Motor neuron (in vitro differentiated cells): Measurements from ENCODE around the gene NUP85. TPM values are rescaled to one million over a fixed set of nuclear protein-coding genes. Genes with fewer than 3 reads are reported as not detected.
"Not testable (repeated sequence)": the region's sequence is repeated elsewhere in the genome, so short reads cannot be mapped to it uniquely, and the experiment has no call there.

ENCODE experiments used
- ATAC-seq, 8 experiments: fragments of 200-7000 bp; cut with Tn5 transposase; replicated peaks in 6 of 8; 2 replicates each; pipeline ENCODE4 v1.8.0; 2021; ENCODE audit warnings: mild to moderate bottlenecking in 8 of 8, moderate library complexity in 8 of 8
- H3K27ac ChIP-seq, 2 donors: fragments of 250-450 bp; sonication (Bioruptor Pico); 2 replicates each; pipeline ENCODE4 v1.9.0; 2021; ENCODE audit warnings: antibody characterized with exemption in 2 of 2, mild to moderate bottlenecking in 2 of 2, moderate library complexity in 1 of 2
- H3K4me1 ChIP-seq, 2 donors: fragments of 250-450 bp; sonication (Bioruptor Pico); replicated peaks in 1 of 2; 2 replicates each; pipeline ENCODE4 v1.6.1; 2021; ENCODE audit warnings: antibody characterized with exemption in 2 of 2, mild to moderate bottlenecking in 2 of 2, moderate library complexity in 1 of 2
- H3K4me3 ChIP-seq, 5 donors: fragments of 250-450 bp; sonication (Bioruptor Pico); 2 replicates each; pipeline ENCODE4 v1.9.0; 2021; ENCODE audit warnings: antibody characterized with exemption in 5 of 5, mild to moderate bottlenecking in 5 of 5, moderate library complexity in 4 of 5
- WGBS, 10 experiments: fragments of 450-650 bp; shearing (Covaris generic); methylation state at CpG; one replicate each; pipeline ENCODE4 v1.0.0; 2022; 5-methylcytosine and 5-hydroxymethylcytosine counted together
- in situ Hi-C, 9 experiments: fragments of 400-800 bp; cut with MboI; loops; one replicate each; pipeline ENCODE4 v1.15.0; 2021; ENCODE audit warnings: low sequenced_read_pairs in 9 of 9, low pct_unique_long_range_greater_than_20kb in 2 of 9; ENCODE audit not compliant: unreplicated experiment in 9 of 9
- total RNA-seq, 8 experiments: library from RNA; unstranded; fragments of 300-600 nt; gene quantifications; 2 replicates each; pipeline versions ENCODE4 v1.2.3 to v1.2.4, GENCODE V29; 2022

NUP85 gene
- total RNA-seq, 8 experiments from 2014 or later = 16.0 to 69.3 (median 21.0) TPM

GRCh38 chr17:75252039-75252816 lies 46.7 kb downstream of the NUP85 start:
- 87 to 100% (median 94%) methylated on average over 1 to 6 of the region's 8 CpGs; no CpG with 5 or more reads in 4 of the 10 experiments for WGBS, 10 experiments
- Histone ChIP-seq H3K4me1 (no peaks in the 10 kb centered on the region), H3K4me3 (no peak overlapping the region), H3K27ac (no peak overlapping the region)
- in situ Hi-C loops = no loop called here
- ATAC-seq = no peak

GRCh38 chr17:75255954-75256698 lies 50.6 kb downstream of the NUP85 start:
- in situ Hi-C loops, H3K4me3 ChIP-seq, H3K4me1 ChIP-seq, ATAC-seq, H3K27ac ChIP-seq: not testable (repeated sequence)
- 90 to 100% (median 100%) methylated on average over 1 to 4 of the region's 11 CpGs; no CpG with 5 or more reads in 3 of the 10 experiments for WGBS, 10 experiments

- H3K4me1 ChIP-seq, ATAC-seq, in situ Hi-C loops, H3K4me3 ChIP-seq, H3K27ac ChIP-seq: not testable (repeated sequence)
- 0 to 83% (median 75%) methylated on average over 1 of the region's 2 CpGs; no CpG with 5 or more reads in 7 of the 10 experiments for WGBS, 10 experiments
Measured at GRCh38 chr17:75257228-75257627, 51.7 kb downstream of the NUP85 start.

- 0 to 17% (median 2%) methylated on average over 1 to 25 of the region's 31 CpGs; no CpG with 5 or more reads in 3 of the 10 experiments for WGBS, 10 experiments
- peak in 5 of 8 experiments; percentile 10 to 30 (median 13) for ATAC-seq
- H3K4me1 ChIP-seq = peaks cover 11 to 12% of the 10 kb centered on the region in 2 donors
- in situ Hi-C loops = no loop called here
- H3K27ac ChIP-seq = peak overlapping the region; percentile 100
- H3K4me3 ChIP-seq = peak overlapping the region; percentile 80 to 97 (median 91)
Measured at GRCh38 chr17:75260641-75261335, 55.3 kb downstream of the NUP85 start.

GRCh38 chr17:75261336-75262111 lies 56.0 kb downstream of the NUP85 start, which contains the start of the genes GGA3 and MRPS7:
GGA3 (minus strand) TSS chr17:75261606; CDS start chr17:75261587, 19 bp downstream.
MRPS7 (plus strand) TSS chr17:75261879; CDS start chr17:75261901, 22 bp downstream.
- peak; percentile 88 to 98 (median 97) for ATAC-seq
- H3K4me1 ChIP-seq = peaks cover 11 to 12% of the 10 kb centered on the region in 2 donors
- 0 to 7% (median 0%) methylated on average over 2 to 10 of the region's 69 CpGs; no CpG with 5 or more reads in 3 of the 10 experiments for WGBS, 10 experiments
- in situ Hi-C loops = no loop called here
- peak within 1 kb of the TSS; percentile 100 for H3K27ac ChIP-seq
- H3K4me3 ChIP-seq = peak within 1 kb of the TSS; percentile 80 to 97 (median 91)

- Histone ChIP-seq H3K4me3 (peak overlapping the region; percentile 80 to 97 (median 91)), H3K4me1 (peaks cover 11 to 12% of the 10 kb centered on the region in 2 donors), H3K27ac (peak overlapping the region; percentile 100)
- 0 to 1% (median 0%) methylated on average over 1 to 15 of the region's 23 CpGs; no CpG with 5 or more reads in 5 of the 10 experiments for WGBS, 10 experiments
- in situ Hi-C loops = no loop called here
- peak in 4 of 8 experiments; percentile 1 to 50 (median 25) for ATAC-seq
Measured at GRCh38 chr17:75262112-75262606, 56.7 kb downstream of the NUP85 start.

- in situ Hi-C loops = no loop called here
- Histone ChIP-seq H3K4me3 (peak overlapping the region in 2 of 5 donors; percentile 91 to 97), H3K27ac (no peak overlapping the region), H3K4me1 (peaks cover 12 to 15% of the 10 kb centered on the region in 2 donors)
- no peak for ATAC-seq
- WGBS, 10 experiments = 84 to 100% (median 100%) methylated on average over 1 to 3 of the region's 4 CpGs; no CpG with 5 or more reads in 5 of the 10 experiments
Measured at GRCh38 chr17:75263055-75263454, 57.6 kb downstream of the NUP85 start.

- no peak for ATAC-seq
- no peak overlapping the region for H3K4me3 ChIP-seq
- H3K4me1 ChIP-seq = peaks cover 11 to 15% of the 10 kb centered on the region in 2 donors
- WGBS, 10 experiments = 20 to 100% (median 92%) methylated on average over 1 to 8 of the region's 17 CpGs
- no peak overlapping the region for H3K27ac ChIP-seq
- in situ Hi-C loops = no loop called here
Measured at GRCh38 chr17:75265614-75266315, 60.3 kb downstream of the NUP85 start.

- ATAC-seq = no peak
- H3K4me1 ChIP-seq = peaks cover 11 to 15% of the 10 kb centered on the region in 2 donors
- WGBS, 10 experiments = 83 to 100% (median 96%) methylated on average over 1 to 9 of the region's 13 CpGs; no CpG with 5 or more reads in 3 of the 10 experiments
- no peak overlapping the region for H3K4me3 ChIP-seq
- in situ Hi-C loops = no loop called here
- no peak overlapping the region for H3K27ac ChIP-seq
Measured at GRCh38 chr17:75266316-75267152, 61.1 kb downstream of the NUP85 start.

- Histone ChIP-seq H3K4me1 (peaks cover 14 to 17% of the 10 kb centered on the region in 2 donors), H3K27ac (no peak overlapping the region), H3K4me3 (no peak overlapping the region)
- in situ Hi-C loops = no loop called here
- WGBS, 10 experiments = 60 to 100% (median 89%) methylated on average over 1 to 2 of the region's 2 CpGs; no CpG with 5 or more reads in 6 of the 10 experiments
- ATAC-seq = no peak
Measured at GRCh38 chr17:75267153-75267410, 61.6 kb downstream of the NUP85 start.
